WTC11 (cell line): ENCODE measurements around the gene TBX2.

ENCODE experiments used
- ATF1 ChIP-seq: sonication (generic); formaldehyde crosslinking; IDR thresholded peaks from 2 replicates; pipeline ENCODE4 v1.8.1; 2023; ENCODE audit warnings: mild to moderate bottlenecking, moderate library complexity, missing genetic modification reagents
- CTCF ChIP-seq: fragments of 200-600 bp; IDR thresholded peaks from 2 replicates; pipeline ENCODE4 v1.8.0; 2022; ENCODE audit warnings: antibody characterized with exemption
- ELF4 ChIP-seq: sonication (generic); formaldehyde crosslinking; IDR thresholded peaks from 2 replicates; pipeline ENCODE4 v1.8.1; 2022; ENCODE audit warnings: low read depth, mild to moderate bottlenecking, moderate library complexity, missing genetic modification reagents
- ETV6 ChIP-seq: sonication (generic); formaldehyde crosslinking; IDR thresholded peaks from 2 replicates; pipeline ENCODE4 v1.8.1; 2022; ENCODE audit warnings: mild to moderate bottlenecking, missing genetic modification reagents
- MAX ChIP-seq: sonication (generic); formaldehyde crosslinking; IDR thresholded peaks from 2 replicates; pipeline ENCODE4 v1.8.0; 2022; ENCODE audit warnings: mild to moderate bottlenecking, missing genetic modification reagents
- NR3C1 ChIP-seq: sonication (generic); formaldehyde crosslinking; conservative IDR thresholded peaks from 2 replicates; pipeline ENCODE4 v1.8.1; 2023; ENCODE audit warnings: low read depth, mild to moderate bottlenecking, missing genetic modification reagents
- OVOL2 ChIP-seq: fragments of 250-450 bp; sonication (Bioruptor Pico); IDR thresholded peaks from 2 replicates; pipeline ENCODE4 v1.9.0; 2021; ENCODE audit warnings: mild to moderate bottlenecking, borderline replicate concordance

GRCh38 chr17:61366715-61367413, 32.8 kb upstream of the TBX2 start:
- TF ChIP-seq CTCF (no peak), MAX (CRISPR knock-in tag) (no peak), OVOL2 (CRISPR knock-in tag) (no peak), ETV6 (CRISPR knock-in tag) (no peak), NR3C1 (CRISPR knock-in tag) (no peak), ELF4 (CRISPR knock-in tag) (no peak), ATF1 (no peak)
